ENCODE measurements around the gene MSRB2. TPM values are rescaled to one million over a fixed set of nuclear protein-coding genes. Genes with fewer than 3 reads are reported as not detected.

Gene MSRB2
- total and polyA plus RNA-seq, 2 of the 4 experiments (the other 2 are of a cell fraction) = 10.6 to 20.1 TPM

GRCh38 chr10:23151071-23151470, 55.7 kb downstream of the MSRB2 start:
- H2BK120ac ChIP-seq (ENCODE audit: low read depth, low read length) = no peak overlapping the region
- H3K9ac ChIP-seq (ENCODE audit: low read depth, low read length) = no peak overlapping the region
- no peak overlapping the region for H4K8ac ChIP-seq (ENCODE audit: low read depth in 2 of 2, low read length in 2 of 2)
- H3K9me3 ChIP-seq (ENCODE audit: control insufficient read depth, insufficient read depth, low read length) = no peaks in the 10 kb centered on the region
- no peak overlapping the region for H2AK5ac ChIP-seq (ENCODE audit: low read depth, low read length)
- no peak overlapping the region for H3K4me3 ChIP-seq (ENCODE audit: insufficient read depth, low read depth, low read length)
- no peak overlapping the region for H4K5ac ChIP-seq (ENCODE audit: low read depth, low read length)
- H3K56ac ChIP-seq (ENCODE audit: extremely low read depth, insufficient read depth, low read length) = no peak overlapping the region
- no peak overlapping the region for H3K27ac ChIP-seq (ENCODE audit: insufficient read depth, low read length)
- H3K27me3 ChIP-seq (ENCODE audit: control insufficient read depth, insufficient read depth, low read length) = no peaks in the 10 kb centered on the region
- H2AFZ ChIP-seq (replicated peaks; ENCODE audit: low read length, poor library complexity) = no peak overlapping the region
- no peak overlapping the region for H3K4me2 ChIP-seq (ENCODE audit: low read depth, low read length)
- H3K4me1 ChIP-seq (ENCODE audit: control insufficient read depth, insufficient read depth, low read length) = no peaks in the 10 kb centered on the region
- H3K9me1 ChIP-seq (ENCODE audit: insufficient read depth, low read length) = no peaks in the 10 kb centered on the region
- CTCF ChIA-PET = no interaction called here
- H3K79me1 ChIP-seq (ENCODE audit: low read depth in 1 of 2, low read length in 2 of 2) = no peaks in the 10 kb centered on the region
- TF ChIP-seq USF2 (IDR thresholded peaks at IDR 0.05; ENCODE audit: low read depth, low read length) = no peak
- H4K91ac ChIP-seq (ENCODE audit: insufficient read depth, low read depth, low read length) = no peak overlapping the region
- no peak overlapping the region for H3K18ac ChIP-seq (ENCODE audit: low read depth, low read length)
- DNase-seq (no peak), ATAC-seq (ENCODE audit: low read depth) (no peak)
- no peak overlapping the region for H2BK5ac ChIP-seq (ENCODE audit: low read depth, low read length, poor library complexity, severe bottlenecking)
- H2BK20ac ChIP-seq (ENCODE audit: low read depth, low read length) = no peak overlapping the region
- no peaks in the 10 kb centered on the region for H4K20me1 ChIP-seq (ENCODE audit: insufficient read depth, low read length)
- WGBS, 2 experiments (ENCODE audit: extremely low coverage in 2 of 2, insufficient read length in 1 of 2) = 80% methylated on average over 5 of the region's 7 CpGs; no CpG with 5 or more reads in 1 of the 2 experiments
- H3K23ac ChIP-seq (ENCODE audit: low read depth, low read length) = no peak overlapping the region
- POLR2A ChIA-PET (ENCODE audit: unreplicated experiment) = no interaction called here
- in situ Hi-C loops (cut with MboI; ENCODE audit: low sequenced_read_pairs) (loop anchor here (10.0 to 25.0 kb wide), 5 partner anchors 154 to 1361 kb away; partner anchors contain the start of gene KIAA1217), intact Hi-C loops (cut with micrococcal nuclease) (no loop called here), dilution Hi-C loops (cut with HindIII; ENCODE audit: low sequenced_read_pairs, unreplicated experiment) (no loop called here)
- no peak overlapping the region for H3K14ac ChIP-seq (replicated peaks; ENCODE audit: low read depth, low read length)
- no peak overlapping the region for H2AK9ac ChIP-seq (replicated peaks; ENCODE audit: low read depth, low read length, poor library complexity)
- H2BK15ac ChIP-seq (ENCODE audit: low read depth, low read length) = no peak overlapping the region
- H3K36me3 ChIP-seq (ENCODE audit: control insufficient read depth, insufficient read depth, low read length) = no peaks in the 10 kb centered on the region
- no TSS peak for BruUV-seq (replicated peaks)
- H3K4ac ChIP-seq (ENCODE audit: low read depth, low read length) = no peak overlapping the region
